ENCODE results near the gene TMEM132D.

TMEM132D gene

DNA sequence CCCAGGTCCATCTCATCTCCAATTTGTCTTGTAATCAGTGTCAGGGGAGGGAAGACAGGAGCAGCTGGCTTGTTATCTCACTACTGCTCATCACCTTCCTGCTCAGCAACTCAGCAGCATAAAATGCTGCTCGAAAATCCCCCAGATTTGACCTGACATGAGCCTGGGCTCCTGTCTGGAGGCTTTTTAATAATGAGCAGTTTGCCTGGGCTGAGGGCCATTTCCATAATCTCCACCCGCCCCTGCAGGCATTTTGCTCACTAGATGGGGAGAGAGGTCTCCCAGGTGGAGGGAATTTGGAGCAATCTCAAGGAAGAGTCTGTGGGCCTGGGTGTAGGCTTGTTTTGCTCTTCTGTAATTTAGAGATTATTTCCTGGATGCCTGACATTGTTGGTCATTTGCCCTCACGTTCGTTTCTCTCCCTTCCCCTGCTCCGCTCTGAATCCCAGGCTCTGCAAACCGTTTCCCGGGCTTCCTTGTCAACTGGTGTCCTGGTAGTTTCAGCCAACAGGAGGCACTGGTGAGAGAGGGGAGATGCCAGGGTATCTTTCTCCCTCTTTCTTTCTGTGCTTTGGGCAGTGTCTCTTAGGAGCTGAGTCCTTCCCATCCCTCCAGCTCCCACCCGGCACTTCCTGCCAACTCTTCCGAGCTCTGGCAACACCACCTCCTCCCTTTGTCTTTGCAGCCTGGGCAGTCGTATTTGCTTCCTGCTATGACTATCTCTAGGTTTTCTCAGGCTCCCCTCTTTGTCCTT, 751.3 kb downstream of the TMEM132D start:
- DNase-seq = no peak

DNA sequence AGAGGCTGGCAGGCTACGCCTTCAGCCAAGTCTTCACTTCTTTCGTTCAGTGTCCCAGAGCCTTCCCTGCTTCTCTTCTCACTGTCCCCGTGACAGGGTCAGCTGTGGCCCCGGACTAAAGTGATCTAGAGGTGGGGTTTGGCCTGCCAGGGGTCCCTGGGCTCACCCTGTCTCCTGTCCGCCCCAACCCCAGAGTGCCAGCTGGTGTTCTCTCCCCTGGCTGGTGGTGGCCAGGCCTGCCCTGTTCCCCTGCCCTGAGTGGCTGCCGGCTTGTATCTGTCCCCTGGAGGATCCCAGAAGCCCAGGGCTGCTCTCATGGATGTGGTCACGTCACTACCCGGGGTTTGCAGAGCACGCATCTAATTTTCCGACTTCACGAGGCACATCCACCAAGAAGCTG, 753.1 kb downstream of the TMEM132D start:
- no peak for DNase-seq

DNA sequence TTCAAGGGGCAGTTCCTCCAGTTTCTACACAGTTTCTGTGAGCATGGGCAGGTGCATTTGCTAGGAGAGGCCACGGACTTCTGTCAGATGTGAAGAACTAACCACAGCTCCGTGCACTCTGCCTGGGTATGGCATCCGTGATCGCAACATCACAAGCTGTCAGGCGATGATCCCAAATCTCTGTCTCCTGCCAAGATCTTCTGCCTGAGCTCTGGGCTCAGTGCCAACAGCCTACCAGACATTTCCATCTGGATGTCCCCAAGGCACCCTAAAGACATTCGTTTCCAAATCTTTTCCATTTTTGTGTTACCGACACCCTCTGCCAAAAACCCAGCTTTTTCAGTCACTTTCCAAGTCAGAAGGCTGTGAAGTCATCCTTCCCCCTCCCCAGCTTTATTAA, 758.4 kb downstream of the TMEM132D start:
- DNase-seq = no peak

DNA sequence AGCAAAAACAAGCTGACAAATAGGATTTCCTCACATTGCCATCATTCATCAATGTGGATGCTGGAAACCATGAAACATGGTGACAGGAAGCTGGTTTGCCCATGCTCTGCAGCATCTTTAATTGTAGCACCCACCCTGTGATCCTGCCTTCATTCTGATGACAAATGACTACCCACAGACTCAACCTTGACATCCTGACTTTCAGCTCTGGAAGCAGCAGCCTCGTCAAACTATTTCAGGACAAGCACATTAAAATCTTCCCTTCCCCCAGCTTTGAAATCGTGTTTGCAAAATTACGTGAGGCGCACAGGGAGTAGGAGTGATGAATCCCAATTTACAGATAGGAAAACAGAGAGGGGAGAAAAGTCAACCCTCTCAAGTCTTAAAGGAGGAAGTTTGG, 765.0 kb downstream of the TMEM132D start:
- DNase-seq = no peak

DNA sequence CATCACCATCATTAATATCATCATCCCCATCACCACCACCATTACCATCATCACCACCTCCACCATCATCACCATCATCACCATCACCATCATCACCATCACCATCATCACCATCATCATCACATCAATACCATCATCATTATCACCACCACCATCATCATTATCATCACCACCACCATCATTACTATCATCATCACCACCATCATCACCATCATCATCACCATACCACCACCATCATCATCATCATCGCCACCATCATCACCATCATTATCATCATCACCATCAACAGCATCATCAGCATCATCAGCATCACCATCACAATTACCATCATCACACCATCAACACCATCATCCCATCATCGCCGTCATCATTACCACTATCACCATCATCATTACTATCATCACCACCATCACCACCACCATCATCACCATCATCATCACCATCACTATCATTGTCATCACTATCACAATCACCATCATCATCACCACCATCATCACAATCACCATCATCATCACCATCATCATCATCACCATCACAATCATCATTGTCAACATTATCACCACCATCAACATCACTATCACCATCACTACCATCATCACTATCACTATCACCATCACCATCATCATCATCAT, 767.0 kb downstream of the TMEM132D start:
- DNase-seq = no peak

DNA sequence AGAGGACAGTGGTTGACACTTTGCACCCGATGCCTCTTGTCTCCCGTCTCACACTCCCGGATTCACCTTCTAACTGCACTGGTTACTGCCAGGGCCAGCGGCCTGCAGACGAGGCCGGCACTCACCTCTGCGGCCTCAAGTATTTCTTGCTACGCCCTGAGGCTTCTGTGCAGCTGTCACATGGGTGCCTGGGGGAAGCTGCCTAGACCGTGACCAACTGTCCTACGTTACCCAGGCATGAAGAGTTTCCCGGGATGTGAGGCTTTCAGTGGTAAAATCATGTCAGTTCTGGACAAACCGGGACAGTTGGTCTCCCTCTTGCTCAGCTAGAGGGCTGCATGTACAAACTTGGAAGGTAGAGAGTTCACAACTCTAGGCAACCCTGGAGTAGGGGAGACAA, 776.1 kb downstream of the TMEM132D start:
- no peak for DNase-seq

DNA sequence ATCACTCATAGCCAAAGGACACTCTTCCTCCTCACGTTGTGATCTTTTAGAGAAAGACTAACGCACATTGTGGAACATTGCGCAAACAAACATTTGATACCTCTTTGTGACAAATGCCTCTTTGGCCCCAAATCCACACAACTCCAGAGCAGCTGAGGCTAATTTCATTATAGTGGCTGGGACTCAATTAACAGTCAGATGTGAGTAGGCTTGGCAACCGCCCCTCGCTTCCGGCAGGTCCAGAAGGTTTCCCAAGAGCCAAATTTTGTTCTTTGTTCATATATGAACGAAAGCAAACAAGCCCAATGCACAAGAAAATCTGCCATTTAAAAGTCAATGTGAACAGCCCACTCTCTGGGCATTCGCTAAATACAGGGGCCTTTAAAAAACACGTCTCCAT, 776.6 kb downstream of the TMEM132D start:
- DNase-seq = peak; percentile 91

DNA sequence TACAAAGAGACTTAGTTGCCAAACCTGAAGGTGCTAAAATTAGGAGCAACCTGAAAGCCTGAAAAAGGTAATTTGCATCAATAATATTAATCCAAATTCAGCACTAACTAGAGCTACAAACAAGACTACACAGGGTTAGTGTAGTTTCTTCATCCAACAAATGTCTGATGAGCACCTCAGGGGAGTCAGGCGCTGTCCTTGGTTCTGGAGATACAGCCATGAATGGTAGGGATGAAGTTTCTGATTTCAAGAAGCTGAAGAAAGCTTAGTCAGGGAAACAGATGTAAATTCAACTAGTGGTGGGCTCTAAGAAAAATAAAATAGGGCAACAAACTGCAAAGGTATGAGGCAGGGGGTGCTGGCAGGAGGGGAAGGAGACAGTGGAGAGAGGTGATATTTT, 784.3 kb downstream of the TMEM132D start:
- no peak for DNase-seq

DNA sequence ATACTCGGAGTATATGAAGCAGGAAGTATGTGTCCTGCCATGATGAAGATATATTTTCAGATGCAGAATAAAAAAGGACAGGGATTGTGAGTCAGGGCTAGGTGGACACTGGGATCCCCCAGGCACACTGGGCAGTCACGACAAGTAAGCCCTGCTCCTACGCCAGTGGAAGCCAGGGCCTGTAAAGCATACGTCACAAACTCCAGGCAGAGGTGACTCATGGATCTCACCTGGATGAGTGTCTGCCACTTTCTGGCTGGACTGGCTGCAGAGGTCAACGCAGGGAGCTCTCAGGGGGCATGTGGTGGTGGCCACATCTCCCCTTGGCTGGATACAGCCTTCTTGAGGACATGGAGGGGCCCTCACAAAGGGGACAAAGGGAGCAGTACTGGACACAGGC, 788.3 kb downstream of the TMEM132D start:
- DNase-seq = no peak

DNA sequence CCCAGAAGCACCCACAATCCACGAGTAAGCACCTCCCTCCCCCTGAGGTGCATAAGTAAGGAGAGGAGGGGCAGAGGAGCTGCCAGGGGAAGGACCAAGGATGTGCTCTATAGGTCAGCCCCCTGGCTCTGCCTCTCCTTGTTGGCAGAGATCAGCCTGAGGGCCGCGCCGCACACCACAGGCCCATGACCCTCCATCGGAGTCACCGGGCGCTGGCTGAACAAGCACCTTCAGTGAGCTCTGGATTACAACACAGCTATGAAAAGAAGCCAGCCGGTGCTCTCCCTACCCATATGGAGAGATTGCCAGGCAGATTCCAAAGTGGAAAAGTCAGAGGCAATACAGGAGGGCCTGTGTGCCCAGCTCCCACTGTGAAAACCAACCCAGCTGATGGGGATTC, 793.2 kb downstream of the TMEM132D start:
- DNase-seq = no peak

DNA sequence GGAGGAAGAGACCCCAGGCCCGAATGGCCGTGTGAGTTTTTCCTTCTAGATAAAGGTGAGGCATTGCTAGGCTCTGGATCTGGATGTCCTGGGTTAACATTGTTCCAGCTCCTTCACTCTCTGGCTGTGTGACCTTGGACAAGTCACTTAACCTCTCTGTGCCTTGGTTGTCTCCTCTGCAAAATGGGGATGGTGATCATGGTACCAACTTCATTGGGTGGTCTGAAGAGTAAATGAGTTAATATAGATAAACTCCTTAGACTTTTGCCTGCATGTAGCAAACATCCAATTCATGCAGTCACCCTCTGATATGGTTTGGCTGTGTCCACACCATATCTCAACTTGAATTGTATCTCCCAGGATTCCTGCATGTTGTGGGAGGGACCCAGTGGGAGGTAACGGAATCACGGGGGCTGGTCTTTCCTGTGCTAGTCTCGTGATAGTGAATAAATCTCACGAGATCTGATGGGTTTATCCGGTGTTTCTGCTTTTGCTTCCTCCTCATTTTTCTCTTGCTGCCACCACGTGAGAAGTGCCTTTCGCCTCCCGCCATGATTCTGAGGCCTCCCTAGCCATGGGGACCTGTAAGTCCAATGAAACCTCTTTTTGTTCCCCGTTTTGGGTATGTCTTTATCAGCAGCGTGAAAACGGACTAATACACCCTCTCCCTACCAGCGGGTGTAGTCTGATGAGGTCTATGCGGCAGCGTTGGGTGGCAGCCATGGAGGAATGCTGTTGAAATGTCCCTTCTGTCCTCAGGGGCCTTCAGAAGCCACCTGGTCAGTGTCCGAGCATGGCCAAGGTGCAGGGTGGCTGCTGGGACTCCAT, 794.4 kb downstream of the TMEM132D start:
- no peak for DNase-seq

DNA sequence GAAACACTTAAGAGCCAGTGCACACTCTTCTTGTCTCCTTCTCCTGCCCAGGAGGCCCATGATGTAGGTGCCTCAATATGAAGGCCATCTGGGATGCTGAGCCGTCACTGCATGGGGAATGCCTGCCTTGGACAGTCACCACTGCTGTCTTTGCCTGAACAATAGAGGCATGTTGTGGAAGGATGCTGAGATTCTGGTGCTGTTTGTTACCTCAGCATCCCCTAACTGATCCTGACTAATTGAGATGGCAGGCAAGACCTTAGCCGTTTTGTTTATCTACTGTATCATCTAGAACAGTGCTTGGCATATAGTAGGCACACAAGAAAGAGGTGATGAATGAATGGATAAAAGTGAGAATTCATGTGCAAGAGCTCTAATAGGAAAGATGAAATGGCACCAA, 797.1 kb downstream of the TMEM132D start:
- DNase-seq = no peak

DNA sequence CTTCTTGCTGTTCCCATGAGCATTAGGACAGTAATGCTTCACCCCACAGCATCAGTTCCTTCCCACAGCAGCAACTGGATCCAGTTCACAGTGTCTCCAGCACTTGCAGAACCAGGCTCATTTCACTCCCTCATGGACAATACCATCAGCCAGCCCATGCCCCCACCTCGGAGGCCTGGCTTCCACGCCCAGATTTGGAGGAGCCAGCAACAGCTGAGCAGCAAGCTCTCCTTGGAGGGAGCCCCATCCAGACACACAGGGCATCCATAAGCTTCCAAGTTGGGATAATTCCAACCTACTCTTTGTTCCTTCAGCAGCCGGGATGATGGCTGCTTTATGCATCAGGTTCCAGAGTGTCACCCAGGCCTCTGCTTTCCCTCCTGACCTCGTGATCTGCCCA, 800.6 kb downstream of the TMEM132D start:
- no peak for DNase-seq

DNA sequence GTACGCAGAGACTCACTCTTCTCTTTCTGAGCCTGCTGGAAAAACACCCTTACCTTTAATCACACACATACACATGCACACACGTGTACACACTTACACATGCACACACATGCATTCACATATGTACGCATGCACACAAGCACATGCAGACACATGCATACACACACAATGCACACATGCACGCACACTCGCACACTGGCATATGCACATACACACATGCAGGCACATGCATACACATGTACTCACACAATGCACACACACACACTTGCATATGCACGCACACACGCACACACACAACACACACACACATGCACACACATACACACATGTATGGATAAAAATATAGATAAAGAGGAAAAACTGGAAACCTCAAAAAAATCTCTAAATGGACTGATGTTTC, 801.6 kb downstream of the TMEM132D start:
- no peak for DNase-seq

DNA sequence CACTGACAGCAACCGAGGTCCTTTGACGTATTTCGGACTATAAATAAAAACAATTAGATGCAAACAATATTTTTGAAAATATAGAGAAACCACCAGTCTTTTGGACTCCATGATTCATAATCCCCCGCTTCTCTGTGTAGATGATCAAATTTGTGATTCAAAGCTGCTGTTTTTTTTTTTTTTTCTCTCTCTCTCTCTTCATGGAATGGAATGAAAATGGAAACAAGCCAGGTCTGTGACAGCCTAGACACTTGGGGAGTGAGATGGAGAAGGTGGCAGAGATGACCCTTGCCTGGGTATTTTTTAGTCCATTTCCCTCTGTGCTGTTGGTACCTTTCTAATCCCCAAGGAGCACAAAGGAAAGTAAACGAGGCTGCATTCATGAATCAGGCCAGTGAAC, 802.0 kb downstream of the TMEM132D start:
- no peak for DNase-seq

DNA sequence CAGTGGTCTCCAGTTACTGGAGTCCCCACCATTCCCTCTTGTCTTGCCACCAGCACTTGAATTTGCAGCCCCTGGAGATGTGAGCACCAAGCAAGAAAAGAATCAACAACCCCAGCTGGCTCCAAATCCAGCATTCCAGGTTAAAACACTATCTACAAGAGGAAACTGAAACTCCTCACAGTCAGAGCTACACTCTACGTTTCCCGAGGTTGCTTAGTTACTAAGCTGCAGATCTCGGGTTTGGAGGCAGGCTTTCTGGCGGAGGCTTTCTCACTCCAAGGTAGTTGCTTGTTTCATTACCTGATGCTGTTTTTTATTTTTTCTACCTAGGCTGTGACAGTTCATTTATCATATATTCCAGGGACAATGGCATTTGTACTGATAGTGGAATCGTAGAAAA, 802.4 kb downstream of the TMEM132D start:
- DNase-seq = no peak

DNA sequence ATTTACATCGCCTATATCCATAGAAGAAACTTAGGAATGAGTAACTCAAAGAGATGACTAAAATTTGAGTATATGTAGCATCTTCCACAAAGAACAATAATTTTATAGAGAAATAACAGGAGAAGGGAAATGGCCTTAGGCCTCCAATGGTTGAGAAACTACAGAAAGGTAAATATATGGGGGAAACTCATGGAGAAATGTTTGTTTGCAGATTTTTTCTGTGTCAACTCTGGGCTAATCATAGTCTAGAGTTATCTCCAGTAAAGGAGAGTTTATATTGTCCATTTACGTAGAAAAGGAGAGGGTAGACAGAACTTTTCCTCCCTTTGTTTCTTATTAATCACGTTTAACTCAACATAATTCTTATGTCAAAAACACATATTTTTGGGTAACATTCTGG, 806.4 kb downstream of the TMEM132D start:
- DNase-seq = no peak

DNA sequence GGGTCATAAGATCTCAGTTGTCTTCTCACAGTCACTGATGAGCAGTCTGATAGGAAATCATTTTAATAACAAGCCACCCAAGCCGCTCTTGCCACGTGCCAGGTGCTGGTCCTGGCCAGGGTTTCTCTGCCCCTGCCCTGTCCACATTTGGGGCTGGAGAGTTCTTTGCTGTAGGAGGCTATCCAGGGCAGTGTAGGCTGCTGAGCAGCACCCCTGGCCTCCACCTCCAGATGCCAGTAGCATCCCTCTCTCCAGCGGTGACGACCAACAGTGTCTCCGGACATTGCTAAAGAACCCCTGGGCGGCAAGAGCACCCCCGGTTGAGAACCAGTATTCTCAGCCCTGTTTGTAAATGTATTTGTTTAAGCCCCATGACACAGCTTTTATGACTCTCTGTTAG, 806.9 kb downstream of the TMEM132D start:
- DNase-seq = no peak

DNA sequence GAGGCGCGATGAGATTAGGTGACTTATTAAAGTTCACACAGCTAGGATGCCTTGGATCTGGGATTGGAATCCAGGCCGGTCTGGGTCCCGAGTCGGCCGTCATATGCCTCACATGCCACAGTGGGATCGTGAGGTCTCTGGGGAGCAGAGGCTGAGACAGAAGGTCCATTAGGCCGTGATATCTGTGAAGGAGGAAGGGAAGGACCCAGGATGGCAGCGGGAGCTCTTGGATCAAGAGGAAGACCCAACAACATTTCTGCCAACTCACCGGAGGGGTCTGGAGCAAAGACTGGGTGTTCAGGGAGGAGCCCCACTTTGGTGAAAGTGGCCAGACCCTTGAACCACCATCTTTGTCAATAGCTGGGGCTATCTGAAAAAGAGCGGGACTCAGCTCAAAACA, 807.6 kb downstream of the TMEM132D start:
- no peak for DNase-seq

DNA sequence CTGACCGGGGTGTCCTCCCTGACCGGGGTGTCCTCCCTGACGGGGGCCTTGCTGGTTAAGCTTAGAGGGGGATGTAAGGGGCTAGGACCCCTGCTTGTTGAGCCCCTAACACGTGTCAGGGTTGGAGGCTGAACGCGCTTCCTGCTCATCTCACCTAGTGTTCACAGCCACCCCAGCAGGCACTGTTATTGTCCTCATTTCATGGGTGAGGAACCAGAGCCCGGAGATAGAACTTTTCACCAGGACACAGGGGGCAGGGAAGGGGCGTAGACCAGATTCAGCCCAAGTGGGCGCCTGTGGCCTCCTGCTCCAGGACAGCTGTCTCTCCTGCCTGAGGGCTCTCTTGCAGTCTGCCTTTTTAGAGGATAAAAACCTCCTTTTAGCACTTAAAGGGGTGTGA, 814.2 kb downstream of the TMEM132D start:
- no peak for DNase-seq

DNA sequence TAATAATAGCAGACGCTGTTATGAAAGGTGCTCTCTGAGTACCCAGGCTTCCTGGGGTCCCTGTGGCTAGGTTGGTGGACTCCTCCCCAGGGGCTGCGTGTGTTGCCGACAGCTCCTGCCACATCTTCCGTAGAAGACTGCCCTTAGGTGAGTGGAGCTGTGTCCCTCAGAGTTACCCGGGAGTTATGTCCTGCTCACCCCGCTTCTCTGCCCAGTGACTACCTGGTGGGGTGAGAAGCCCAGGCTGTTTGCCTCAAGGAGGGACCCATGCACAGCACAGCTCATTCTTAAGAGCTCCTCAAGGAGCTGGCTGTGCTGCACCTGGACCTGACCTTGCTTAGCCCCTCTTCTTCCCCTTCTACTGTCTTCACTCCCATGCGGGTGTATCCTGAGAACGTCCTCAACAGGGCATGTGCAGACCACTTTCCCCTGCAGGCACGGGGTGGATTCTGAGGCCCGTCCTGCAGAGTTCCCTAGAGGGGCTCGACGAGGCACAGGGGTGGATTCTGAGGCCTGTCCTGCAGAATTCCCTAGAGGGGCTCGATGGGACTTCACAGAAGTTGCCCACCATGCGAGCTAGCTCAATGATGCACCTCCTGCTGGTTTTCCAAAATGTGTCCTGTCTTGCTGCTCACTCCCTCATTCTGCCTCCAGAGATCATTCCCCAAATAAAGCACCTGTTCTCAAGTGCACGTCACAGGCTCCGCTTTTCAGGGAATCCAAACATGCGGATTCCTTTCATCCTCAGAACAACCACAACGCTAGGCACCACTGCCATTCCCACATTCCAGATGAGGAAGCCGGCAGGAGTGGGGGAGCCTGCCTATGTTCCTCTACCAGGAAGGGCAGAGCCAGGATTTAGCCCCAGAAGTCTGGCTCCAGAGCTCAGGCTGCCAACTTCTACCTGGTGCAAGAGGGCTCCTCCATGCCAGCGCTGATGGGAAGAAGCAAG, 818.7 kb downstream of the TMEM132D start:
- no peak for DNase-seq

DNA sequence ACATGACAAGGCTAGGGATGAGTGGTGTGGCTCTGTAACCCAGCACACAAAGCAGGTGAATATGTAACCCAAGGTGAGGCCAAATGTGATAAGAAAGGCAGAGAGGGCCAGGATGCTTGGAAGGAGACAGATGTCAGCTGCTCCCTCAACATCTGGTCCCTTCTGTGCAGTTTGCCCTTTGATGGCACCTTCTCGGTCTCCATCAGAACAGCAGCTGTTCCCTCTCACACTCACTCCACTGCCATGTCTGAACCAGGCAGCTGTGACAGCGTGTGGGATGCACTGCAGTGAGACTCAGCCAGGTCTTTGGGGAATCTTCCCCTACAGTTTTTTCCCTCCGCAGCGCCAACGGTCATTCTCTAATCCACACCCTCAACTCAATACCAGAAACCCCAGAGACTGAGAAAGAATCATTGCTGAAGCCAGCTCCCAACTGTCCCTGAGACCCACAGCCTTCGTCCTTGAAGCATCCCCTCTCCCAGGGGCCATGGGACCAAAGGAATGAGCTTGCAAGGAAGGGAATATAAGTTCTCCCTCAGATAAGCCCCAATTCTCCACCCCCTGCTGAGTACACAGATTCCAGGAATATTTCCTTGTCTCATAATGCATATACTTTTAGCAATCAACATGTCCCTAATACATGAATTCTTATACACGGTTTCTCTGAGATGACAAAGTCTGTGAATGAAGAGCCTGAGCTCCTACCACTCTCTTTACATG, 820.5 kb downstream of the TMEM132D start:
- no peak for DNase-seq
